Measurements from ENCODE around the gene TMPRSS9.

The TMPRSS9 gene

GRCh38 chr19:2423915-2424685, 64.0 kb downstream of the TMPRSS9 start:
- no peak for DNase-seq

GRCh38 chr19:2424686-2425621, 64.9 kb downstream of the TMPRSS9 start:
- DNase-seq: no peak

- no peak for DNase-seq
Measured at GRCh38 chr19:2425622-2426581, 65.8 kb downstream of the TMPRSS9 start.

GRCh38 chr19:2426611-2427428, 66.8 kb downstream of the TMPRSS9 start:
- DNase-seq: peak; percentile 27 to 39

- peak; percentile 93 to 94 for DNase-seq
Measured at GRCh38 chr19:2427429-2428320, 67.6 kb downstream of the TMPRSS9 start, which contains the start of gene TIMM13. TIMM13 (minus strand) TSS chr19:2427586; CDS start chr19:2427533, 53 bp downstream.

- DNase-seq: peak; percentile 5 to 22
Measured at GRCh38 chr19:2428321-2428690, 68.2 kb downstream of the TMPRSS9 start.

GRCh38 chr19:2428756-2429711, 69.0 kb downstream of the TMPRSS9 start:
- DNase-seq: peak in 1 of 2 experiments; percentile 31

- no peak for DNase-seq
Measured at GRCh38 chr19:2429917-2430535, 70.0 kb downstream of the TMPRSS9 start.

- DNase-seq: no peak
Measured at GRCh38 chr19:2431318-2432055, 71.4 kb downstream of the TMPRSS9 start.

GRCh38 chr19:2432131-2432848, 72.2 kb downstream of the TMPRSS9 start:
- no peak for DNase-seq

GRCh38 chr19:2433854-2434253, 73.8 kb downstream of the TMPRSS9 start:
- DNase-seq: no peak

- no peak for DNase-seq
Measured at GRCh38 chr19:2434267-2434666, 74.2 kb downstream of the TMPRSS9 start.

GRCh38 chr19:2434721-2435265, 74.7 kb downstream of the TMPRSS9 start:
- DNase-seq: no peak

- no peak for DNase-seq
Measured at GRCh38 chr19:2436384-2436783, 76.3 kb downstream of the TMPRSS9 start.

GRCh38 chr19:2436926-2437325, 76.9 kb downstream of the TMPRSS9 start:
- no peak for DNase-seq

- no peak for DNase-seq
Measured at GRCh38 chr19:2438178-2438577, 78.1 kb downstream of the TMPRSS9 start.

- DNase-seq: no peak
Measured at GRCh38 chr19:2440515-2440914, 80.5 kb downstream of the TMPRSS9 start.

Data from NCI-H2081 (cell line).